ENCODE measurements around the gene TMEM200C.

GRCh38 chr18:5874336-5874735 lies 21.0 kb downstream of the TMEM200C start:
- TF ChIP-seq CTCF (IDR thresholded peaks at IDR 0.05; ENCODE audit: insufficient read depth, low read length, poor library complexity, severe bottlenecking) (no peak), EZH2phosphoT487 (conservative IDR thresholded peaks at IDR 0.05; ENCODE audit: low read length) (no peak)
